Karpas-422 (cell line): ENCODE measurements around the gene NUMA1. TPM values are rescaled to one million over a fixed set of nuclear protein-coding genes. Genes with fewer than 3 reads are reported as not detected.
A peak's percentile ranks its signal among the peaks of the same experiment; 100 is the strongest.

ENCODE experiments used
- DNase-seq: peaks from one replicate; pipeline ENCODE4 v3.0.0-alpha.2; 2015
- H2AFZ ChIP-seq: fragments of 200-600 bp; sonication (generic); 2 replicates; pipeline ENCODE4 v1.6.1; 2014; ENCODE audit warnings: antibody characterized with exemption, low read length, mixed read lengths
- H3K27ac ChIP-seq: fragments of 200-600 bp; sonication (generic); 2 replicates; pipeline ENCODE4 v1.5.1; 2014; ENCODE audit warnings: mild to moderate bottlenecking, low read length, moderate library complexity
- H3K27me3 ChIP-seq: fragments of 200-600 bp; sonication (generic); 2 replicates; pipeline ENCODE4 v1.6.1; 2014; ENCODE audit warnings: low read length, mixed read lengths
- H3K36me3 ChIP-seq: fragments of 200-600 bp; sonication (generic); 2 replicates; pipeline ENCODE4 v1.6.1; 2014; ENCODE audit warnings: low read length, mixed read lengths; ENCODE audit not compliant: insufficient read depth
- H3K4me1 ChIP-seq: fragments of 200-600 bp; sonication (generic); 2 replicates; pipeline ENCODE4 v1.6.1; 2014; ENCODE audit warnings: mild to moderate bottlenecking, low read length, mixed read lengths
- H3K4me2 ChIP-seq: fragments of 200-600 bp; sonication (generic); 2 replicates; pipeline ENCODE4 v1.6.1; 2014; ENCODE audit warnings: low read length, low read depth, mild to moderate bottlenecking; ENCODE audit not compliant: poor library complexity, severe bottlenecking
- H3K4me3 ChIP-seq: fragments of 200-600 bp; sonication (generic); 2 replicates; pipeline ENCODE4 v1.5.1; 2014; ENCODE audit warnings: mild to moderate bottlenecking, antibody characterized with exemption, low read length, mixed read lengths
- H3K79me2 ChIP-seq: fragments of 200-600 bp; sonication (generic); 2 replicates; pipeline ENCODE4 v1.6.1; 2014; ENCODE audit warnings: mild to moderate bottlenecking, low read length, mixed read lengths
- H3K9ac ChIP-seq: fragments of 200-600 bp; sonication (generic); 2 replicates; pipeline ENCODE4 v1.6.0; 2014; ENCODE audit warnings: low read length
- H3K9me2 ChIP-seq: fragments of 200-600 bp; sonication (generic), shearing (Covaris generic); replicated peaks from 2 replicates; pipeline ENCODE4 v1.6.0; 2014; ENCODE audit warnings: mild to moderate bottlenecking, low read length, moderate library complexity; ENCODE audit not compliant: insufficient read depth
- H3K9me3 ChIP-seq: fragments of 300-700, 200-600 bp; sonication (generic); 2 replicates; pipeline ENCODE4 v1.6.1; 2014; ENCODE audit warnings: low read length, mixed read lengths
- H4K20me1 ChIP-seq: fragments of 200-600 bp; sonication (generic); 2 replicates; pipeline ENCODE4 v1.6.1; 2014; ENCODE audit warnings: mild to moderate bottlenecking, antibody characterized with exemption, low read length, low read depth; ENCODE audit not compliant: insufficient read depth
- total RNA-seq: library from RNA; depleted of rRNA; stranded (reverse); fragments of >200 nt; shearing (Covaris generic); gene quantifications from 2 replicates; pipeline ENCODE4 v1.2.3, GENCODE V29; 2014; ENCODE audit warnings: low replicate concordance

Gene NUMA1
- total RNA-seq, 1 experiment from 2014 or later: 29.0 TPM

- Histone ChIP-seq H3K4me2 (no peak overlapping the region), H3K4me1 (no peaks in the 10 kb centered on the region), H4K20me1 (no peaks in the 10 kb centered on the region), H3K27ac (no peak overlapping the region), H3K9me3 (no peaks in the 10 kb centered on the region), H3K27me3 (no peaks in the 10 kb centered on the region), H3K79me2 (no peaks in the 10 kb centered on the region), H3K36me3 (no peaks in the 10 kb centered on the region), H2AFZ (no peak overlapping the region), H3K9me2 (no peaks in the 10 kb centered on the region), H3K9ac (no peak overlapping the region), H3K4me3 (no peak overlapping the region)
- no peak for DNase-seq
Observed at GRCh38 chr11:72119198-72119597, 38.9 kb upstream of the NUMA1 start.

- Histone ChIP-seq H3K9me3 (no peaks in the 10 kb centered on the region), H3K4me2 (no peak overlapping the region), H2AFZ (no peak overlapping the region), H3K27ac (no peak overlapping the region), H4K20me1 (no peaks in the 10 kb centered on the region), H3K27me3 (no peaks in the 10 kb centered on the region), H3K79me2 (peaks cover 3% of the 10 kb centered on the region; the same call in 1 of the 2 replicates), H3K9ac (no peak overlapping the region), H3K36me3 (no peaks in the 10 kb centered on the region), H3K9me2 (no peaks in the 10 kb centered on the region; the same call in 1 of the 2 replicates), H3K4me1 (peaks cover 15% of the 10 kb centered on the region), H3K4me3 (no peak overlapping the region)
- DNase-seq: no peak
Observed at GRCh38 chr11:72116019-72116755, 35.8 kb upstream of the NUMA1 start.

- 0 out of 2 replicates have a peak overlapping the region, but pooled peaks have one; percentile 27 for H2AFZ ChIP-seq
- no peak overlapping the region for H3K9ac ChIP-seq
- no peak overlapping the region for H3K4me3 ChIP-seq
- no peak overlapping the region for H3K27ac ChIP-seq
- H3K9me2 ChIP-seq: no peaks in the 10 kb centered on the region; the same call in 1 of the 2 replicates
- peaks cover 20% of the 10 kb centered on the region for H3K4me1 ChIP-seq
- H3K27me3 ChIP-seq: no peaks in the 10 kb centered on the region
- no peak overlapping the region for H3K4me2 ChIP-seq
- H3K79me2 ChIP-seq: peaks cover 5% of the 10 kb centered on the region; the same call in 1 of the 2 replicates
- H4K20me1 ChIP-seq: no peaks in the 10 kb centered on the region
- DNase-seq: no peak
- H3K36me3 ChIP-seq: no peaks in the 10 kb centered on the region
- H3K9me3 ChIP-seq: no peaks in the 10 kb centered on the region
Observed at GRCh38 chr11:72114570-72114969, 34.2 kb upstream of the NUMA1 start.

GRCh38 chr11:72112978-72113808, 32.9 kb upstream of the NUMA1 start:
- Histone ChIP-seq H3K9me3 (no peaks in the 10 kb centered on the region), H3K4me1 (peaks cover 20% of the 10 kb centered on the region), H3K27ac (peak overlapping the region; percentile 81), H3K79me2 (peaks cover 5% of the 10 kb centered on the region; the same call in 1 of the 2 replicates), H4K20me1 (no peaks in the 10 kb centered on the region), H3K27me3 (no peaks in the 10 kb centered on the region), H3K36me3 (no peaks in the 10 kb centered on the region), H3K4me2 (peak overlapping the region; percentile 94), H3K4me3 (peak overlapping the region; percentile 73), H3K9me2 (no peaks in the 10 kb centered on the region; the same call in 1 of the 2 replicates), H2AFZ (peak overlapping the region; percentile 35; the same call in 1 of the 2 replicates), H3K9ac (peak overlapping the region; percentile 79)
- no peak for DNase-seq

- Histone ChIP-seq H3K9me2 (no peaks in the 10 kb centered on the region; the same call in 1 of the 2 replicates), H3K27me3 (no peaks in the 10 kb centered on the region), H4K20me1 (no peaks in the 10 kb centered on the region), H3K79me2 (peaks cover 5% of the 10 kb centered on the region; the same call in 1 of the 2 replicates), H2AFZ (peak within 1 kb of the TSS; percentile 35; the same call in 1 of the 2 replicates), H3K27ac (peak within 1 kb of the TSS; percentile 81), H3K9ac (peak within 1 kb of the TSS; percentile 79), H3K9me3 (no peaks in the 10 kb centered on the region), H3K4me3 (peak within 1 kb of the TSS; percentile 73), H3K4me2 (peak within 1 kb of the TSS; percentile 94), H3K36me3 (no peaks in the 10 kb centered on the region), H3K4me1 (peaks cover 20% of the 10 kb centered on the region)
- DNase-seq: peak; percentile 100
Observed at GRCh38 chr11:72112143-72112977, 32.0 kb upstream of the NUMA1 start, which contains the start of gene ANAPC15. Gene ANAPC15 (minus strand): TSS chr11:72112695. CDS start chr11:72111276, 1,419 bp downstream.

- H3K79me2 ChIP-seq: peaks cover 5% of the 10 kb centered on the region; the same call in 1 of the 2 replicates
- H3K9me3 ChIP-seq: no peaks in the 10 kb centered on the region
- H4K20me1 ChIP-seq: no peaks in the 10 kb centered on the region
- DNase-seq: no peak
- H3K36me3 ChIP-seq: no peaks in the 10 kb centered on the region
- no peaks in the 10 kb centered on the region for H3K27me3 ChIP-seq
- no peaks in the 10 kb centered on the region; the same call in 1 of the 2 replicates for H3K9me2 ChIP-seq
- H3K4me1 ChIP-seq: peaks cover 20% of the 10 kb centered on the region
- H3K27ac ChIP-seq: peak overlapping the region; percentile 52; the same call in 1 of the 2 replicates
- H3K4me3 ChIP-seq: peak overlapping the region; percentile 73
- H3K4me2 ChIP-seq: peak overlapping the region; percentile 94
- peak overlapping the region; percentile 77 for H3K9ac ChIP-seq
- no peak overlapping the region for H2AFZ ChIP-seq
Observed at GRCh38 chr11:72111300-72112142, 31.2 kb upstream of the NUMA1 start.

- H3K36me3 ChIP-seq: no peaks in the 10 kb centered on the region
- H3K9ac ChIP-seq: no peak within 1 kb of the TSS
- H3K79me2 ChIP-seq: peaks cover 22% of the 10 kb centered on the region
- H3K9me3 ChIP-seq: no peaks in the 10 kb centered on the region
- H3K4me2 ChIP-seq: no peak within 1 kb of the TSS
- no peaks in the 10 kb centered on the region for H3K27me3 ChIP-seq
- H3K4me3 ChIP-seq: no peak within 1 kb of the TSS
- H4K20me1 ChIP-seq: no peaks in the 10 kb centered on the region; the same call in 1 of the 2 replicates
- no peaks in the 10 kb centered on the region; the same call in 1 of the 2 replicates for H3K9me2 ChIP-seq
- no peak within 1 kb of the TSS for H2AFZ ChIP-seq
- DNase-seq: no peak
- H3K4me1 ChIP-seq: peaks cover 33% of the 10 kb centered on the region
- H3K27ac ChIP-seq: no peak within 1 kb of the TSS
Observed at GRCh38 chr11:72105888-72106287, 25.5 kb upstream of the NUMA1 start, which contains the start of gene TOMT. Gene TOMT (plus strand): TSS chr11:72105924. CDS start chr11:72105952, 28 bp downstream.
